ENCODE results near the gene PTPRD. TPM values are rescaled to one million over a fixed set of nuclear protein-coding genes. Genes with fewer than 3 reads are reported as not detected.

The PTPRD gene
- total RNA-seq, 1 experiment from 2014 or later: 32.5 TPM

GRCh38 chr9:8473244-8474020 lies 2139.4 kb downstream of the PTPRD start:
- Histone ChIP-seq H4K5ac (ENCODE audit: insufficient read length, low read depth, low read length) (no peak overlapping the region), H3K14ac (ENCODE audit: insufficient read depth, low read length) (no peak overlapping the region), H2AFZ (ENCODE audit: low read length) (no peak overlapping the region), H3K79me2 (ENCODE audit: insufficient read depth, low read length) (no peaks in the 10 kb centered on the region), H2BK5ac (ENCODE audit: insufficient read length, low read length) (no peak overlapping the region), H4K8ac (replicated peaks; ENCODE audit: insufficient read length, low read depth, low read length) (no peak overlapping the region), H3K18ac (ENCODE audit: insufficient read length, low read depth, low read length) (no peak overlapping the region), H2BK120ac (ENCODE audit: low read depth, low read length, poor library complexity, severe bottlenecking) (no peak overlapping the region), H2BK15ac (ENCODE audit: low read depth, low read length) (no peak overlapping the region), H3K9ac (ENCODE audit: extremely low read depth, insufficient read length, low read length) (no peak overlapping the region), H3K79me1 (ENCODE audit: insufficient read depth, low read depth, low read length, poor library complexity, severe bottlenecking) (no peaks in the 10 kb centered on the region), H4K91ac (ENCODE audit: insufficient read length, low read depth, low read length) (no peak overlapping the region), H3T11ph (ENCODE audit: low read length) (no peak overlapping the region), H2BK20ac (ENCODE audit: low read depth, low read length, poor library complexity, severe bottlenecking) (no peak overlapping the region), H4K20me1 (ENCODE audit: control insufficient read depth, insufficient read depth, insufficient read length) (no peaks in the 10 kb centered on the region), H3K4me2 (ENCODE audit: insufficient read depth, insufficient read length, low read length) (no peak overlapping the region), H2BK12ac (ENCODE audit: insufficient read length, low read depth, low read length) (no peak overlapping the region), H3K56ac (ENCODE audit: insufficient read length, low read depth, low read length) (no peak overlapping the region), H3K4me1 (ENCODE audit: insufficient read depth, low read length) (no peaks in the 10 kb centered on the region), H3K23ac (ENCODE audit: insufficient read length, low read depth, low read length) (no peak overlapping the region), H2AK5ac (ENCODE audit: insufficient read length, low read length) (no peak overlapping the region), H3K27me3 (ENCODE audit: insufficient read depth, low read length) (no peaks in the 10 kb centered on the region), H3K9me3 (ENCODE audit: control insufficient read depth, low read depth, low read length) (peaks cover 5% of the 10 kb centered on the region), H3K23me2 (ENCODE audit: insufficient read length, low read depth, low read length, poor library complexity, severe bottlenecking) (no peaks in the 10 kb centered on the region), H3K27ac (ENCODE audit: insufficient read length, low read depth, low read length) (no peak overlapping the region), H3K4ac (ENCODE audit: low read depth, low read length) (no peak overlapping the region)
- H3K4me1 Mint-ChIP-seq: peaks cover 9% of the 10 kb centered on the region in 2 experiments
- peaks cover 0 to 8% (median 7%) of the 10 kb centered on the region in 3 experiments; a peak in 4 of 7 replicates for H3K36me3 Mint-ChIP-seq (ENCODE audit: insufficient read depth in 1 of 3, low read depth in 3 of 3)
- no peak overlapping the region for H3K27ac Mint-ChIP-seq
- peaks cover 7% of the 10 kb centered on the region in 2 experiments; a peak in 3 of 5 replicates for H3K9me3 Mint-ChIP-seq
- DNase-seq: no peak
- no peak for TF ChIP-seq CTCF (conservative IDR thresholded peaks at IDR 0.05)
- no peak overlapping the region for H3K4me3 Mint-ChIP-seq
- no CpG with 5 or more reads among the region's 10 CpGs for WGBS (ENCODE audit: extremely low coverage, insufficient read length, low lambda C conversion rate)
- no peaks in the 10 kb centered on the region for H3K27me3 Mint-ChIP-seq (ENCODE audit: low read depth)

Measured in H9 (cell line).